ENCODE measurements around the gene SLC9A1.

Gene SLC9A1

DNA sequence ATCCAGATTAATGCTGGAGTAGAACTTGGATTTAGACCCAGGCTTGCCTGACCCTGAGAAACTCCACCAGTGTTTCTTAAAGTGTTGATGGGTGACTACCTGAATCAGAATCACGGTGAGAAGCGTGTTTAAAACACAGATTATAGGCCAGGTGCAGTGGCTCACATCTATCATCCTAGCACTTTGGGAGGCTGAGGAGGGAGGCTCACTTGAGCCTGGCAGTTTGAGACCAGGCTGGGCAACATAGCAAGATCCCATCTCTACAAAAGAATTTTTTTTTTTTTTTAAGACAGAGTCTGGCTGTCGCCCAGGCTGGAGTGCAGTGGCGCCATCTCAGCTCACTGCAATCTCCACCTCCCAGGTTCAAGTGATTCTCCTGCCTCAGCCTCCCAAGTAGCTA is 86.0 kb downstream of the SLC9A1 start:
- Histone ChIP-seq H3K4me1 (ENCODE audit: control insufficient read depth in 1 of 2, insufficient read depth in 2 of 2, low read length in 2 of 2) (peaks cover 13% of the 10 kb centered on the region in 2 donors), H3K4me3 (ENCODE audit: low read depth in 1 of 2, low read length in 2 of 2) (no peak overlapping the region), H3K9ac (ENCODE audit: low read depth in 1 of 2, low read length in 2 of 2) (no peak overlapping the region), H3K27ac (ENCODE audit: low read depth, low read length) (no peak overlapping the region), H3K27me3 (ENCODE audit: control insufficient read depth in 1 of 2, insufficient read depth in 2 of 2, low read length in 2 of 2) (no peaks in the 10 kb centered on the region), H3K36me3 (ENCODE audit: control insufficient read depth in 1 of 2, insufficient read depth in 2 of 2, low read length in 2 of 2) (no peaks in the 10 kb centered on the region), H3K9me3 (ENCODE audit: control insufficient read depth in 1 of 2, low read length in 2 of 2) (no peaks in the 10 kb centered on the region)

GRCh38 chr1:27065999-27066630 is 88.8 kb downstream of the SLC9A1 start:
- Histone ChIP-seq H3K27me3 (ENCODE audit: control insufficient read depth in 1 of 2, insufficient read depth in 2 of 2, low read length in 2 of 2) (no peaks in the 10 kb centered on the region), H3K27ac (ENCODE audit: low read depth, low read length) (no peak overlapping the region), H3K9ac (ENCODE audit: low read depth in 1 of 2, low read length in 2 of 2) (no peak overlapping the region), H3K4me3 (ENCODE audit: low read depth in 1 of 2, low read length in 2 of 2) (no peak overlapping the region), H3K9me3 (ENCODE audit: control insufficient read depth in 1 of 2, low read length in 2 of 2) (no peaks in the 10 kb centered on the region), H3K4me1 (ENCODE audit: control insufficient read depth in 1 of 2, insufficient read depth in 2 of 2, low read length in 2 of 2) (peaks cover 10 to 12% of the 10 kb centered on the region in 2 donors), H3K36me3 (ENCODE audit: control insufficient read depth in 1 of 2, insufficient read depth in 2 of 2, low read length in 2 of 2) (no peaks in the 10 kb centered on the region)

- Histone ChIP-seq H3K9me3 (ENCODE audit: control insufficient read depth in 1 of 2, low read length in 2 of 2) (no peaks in the 10 kb centered on the region), H3K4me1 (ENCODE audit: control insufficient read depth in 1 of 2, insufficient read depth in 2 of 2, low read length in 2 of 2) (peaks cover 14 to 18% of the 10 kb centered on the region in 2 donors), H3K27ac (ENCODE audit: low read depth, low read length) (no peak overlapping the region), H3K36me3 (ENCODE audit: control insufficient read depth in 1 of 2, insufficient read depth in 2 of 2, low read length in 2 of 2) (no peaks in the 10 kb centered on the region), H3K27me3 (ENCODE audit: control insufficient read depth in 1 of 2, insufficient read depth in 2 of 2, low read length in 2 of 2) (no peaks in the 10 kb centered on the region), H3K4me3 (ENCODE audit: low read depth in 1 of 2, low read length in 2 of 2) (no peak overlapping the region), H3K9ac (ENCODE audit: low read depth in 1 of 2, low read length in 2 of 2) (no peak overlapping the region)
These were observed 94.0 kb downstream of the SLC9A1 start for GRCh38 chr1:27060891-27061290.

DNA sequence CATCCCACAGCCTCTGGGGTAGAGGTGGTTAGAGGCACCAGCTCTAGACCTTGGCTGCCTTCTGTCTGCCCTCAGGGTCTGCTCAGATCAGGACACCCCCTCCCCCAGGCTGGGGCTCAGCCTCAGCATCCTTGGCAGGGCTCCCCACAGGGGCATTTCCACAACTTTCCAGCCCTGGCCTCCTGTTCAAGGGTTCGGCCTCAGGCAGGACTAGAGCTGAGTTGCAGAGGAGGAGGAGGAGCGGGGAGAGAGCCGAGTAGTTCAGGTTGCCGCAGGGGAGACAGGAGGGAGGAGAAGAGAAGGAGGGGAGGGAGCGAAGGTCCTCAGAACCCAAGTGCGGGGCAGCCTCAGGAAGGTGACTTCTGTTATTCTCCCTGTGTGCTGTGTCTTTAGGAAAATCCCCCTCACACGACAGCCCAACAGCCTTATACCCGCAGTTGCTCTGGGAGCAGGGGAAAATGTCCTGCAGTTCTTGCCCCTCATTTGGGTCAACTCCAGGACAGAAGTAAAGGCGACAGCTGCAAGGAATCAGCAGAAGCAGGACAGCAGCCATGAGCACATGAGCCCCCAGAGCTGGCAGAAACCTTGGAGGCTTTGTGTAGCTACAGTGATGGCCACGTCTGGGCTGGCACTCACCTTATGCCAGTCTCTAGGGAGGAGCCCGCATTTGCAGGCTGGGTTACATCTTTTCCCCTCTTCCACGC is 95.8 kb downstream of the SLC9A1 start:
- H3K36me3 ChIP-seq (ENCODE audit: control insufficient read depth in 1 of 2, insufficient read depth in 2 of 2, low read length in 2 of 2), result no peaks in the 10 kb centered on the region
- no peaks in the 10 kb centered on the region for H3K9me3 ChIP-seq (ENCODE audit: control insufficient read depth in 1 of 2, low read length in 2 of 2)
- H3K27me3 ChIP-seq (ENCODE audit: control insufficient read depth in 1 of 2, insufficient read depth in 2 of 2, low read length in 2 of 2), result no peaks in the 10 kb centered on the region
- peak overlapping the region; percentile 32 to 47 for H3K9ac ChIP-seq (ENCODE audit: low read depth in 1 of 2, low read length in 2 of 2)
- H3K4me3 ChIP-seq (ENCODE audit: low read depth in 1 of 2, low read length in 2 of 2), result peak overlapping the region; percentile 45 to 60
- no peak overlapping the region for H3K27ac ChIP-seq (ENCODE audit: low read depth, low read length)
- H3K4me1 ChIP-seq (ENCODE audit: control insufficient read depth in 1 of 2, insufficient read depth in 2 of 2, low read length in 2 of 2), result peaks cover 14 to 18% of the 10 kb centered on the region in 2 donors

DNA sequence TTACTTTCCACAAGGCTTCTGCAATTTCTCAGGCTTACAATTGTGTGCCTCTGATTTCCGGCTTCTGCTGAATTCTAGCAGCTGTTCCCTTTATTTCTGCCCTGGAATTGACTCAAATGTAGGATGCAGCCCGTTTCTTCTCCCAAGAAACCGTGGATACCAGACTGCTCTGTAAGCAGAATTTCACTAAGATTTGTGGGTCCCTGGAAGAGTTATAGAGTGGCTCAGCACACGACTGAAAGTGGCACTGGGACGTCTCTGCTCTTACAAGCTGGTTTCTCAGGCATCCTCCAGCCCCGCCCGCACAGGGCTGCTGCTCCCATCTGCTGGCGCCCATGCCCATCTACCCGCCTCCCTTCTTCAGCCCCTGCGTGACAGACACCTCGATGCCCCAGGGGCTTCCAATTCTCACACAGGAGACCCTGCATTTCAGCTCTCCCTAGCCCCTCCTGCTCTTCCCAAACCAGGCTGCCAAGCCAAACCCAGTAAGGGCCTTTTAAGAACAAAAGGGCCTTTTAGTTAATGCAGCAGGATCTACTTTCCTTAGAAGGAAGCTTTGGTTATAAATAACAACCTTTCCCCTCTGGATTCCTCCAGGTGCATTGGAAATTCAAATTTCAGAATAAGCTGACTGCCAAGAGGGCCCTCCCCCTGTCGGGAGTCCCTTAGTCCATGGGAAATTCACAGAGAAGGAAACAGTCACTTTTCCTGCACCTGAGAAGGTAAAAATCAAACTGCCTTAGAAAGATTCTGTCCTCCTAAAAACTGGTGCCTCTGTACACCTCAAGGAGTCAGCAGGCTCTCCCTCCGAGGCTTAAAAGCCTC is 96.9 kb downstream of the SLC9A1 start:
- no peaks in the 10 kb centered on the region for H3K36me3 ChIP-seq (ENCODE audit: control insufficient read depth in 1 of 2, insufficient read depth in 2 of 2, low read length in 2 of 2)
- H3K27me3 ChIP-seq (ENCODE audit: control insufficient read depth in 1 of 2, insufficient read depth in 2 of 2, low read length in 2 of 2), result no peaks in the 10 kb centered on the region
- no peaks in the 10 kb centered on the region for H3K9me3 ChIP-seq (ENCODE audit: control insufficient read depth in 1 of 2, low read length in 2 of 2)
- H3K27ac ChIP-seq (ENCODE audit: low read depth, low read length), result no peak overlapping the region
- H3K9ac ChIP-seq (ENCODE audit: low read depth in 1 of 2, low read length in 2 of 2), result peak overlapping the region in 1 of 2 donors; percentile 20
- H3K4me1 ChIP-seq (ENCODE audit: control insufficient read depth in 1 of 2, insufficient read depth in 2 of 2, low read length in 2 of 2), result peaks cover 14 to 18% of the 10 kb centered on the region in 2 donors
- peak overlapping the region; percentile 45 to 60 for H3K4me3 ChIP-seq (ENCODE audit: low read depth in 1 of 2, low read length in 2 of 2)

GRCh38 chr1:27057389-27057788 is 97.5 kb downstream of the SLC9A1 start:
- Histone ChIP-seq H3K36me3 (ENCODE audit: control insufficient read depth in 1 of 2, insufficient read depth in 2 of 2, low read length in 2 of 2) (no peaks in the 10 kb centered on the region), H3K4me1 (ENCODE audit: control insufficient read depth in 1 of 2, insufficient read depth in 2 of 2, low read length in 2 of 2) (peaks cover 14 to 18% of the 10 kb centered on the region in 2 donors), H3K27me3 (ENCODE audit: control insufficient read depth in 1 of 2, insufficient read depth in 2 of 2, low read length in 2 of 2) (no peaks in the 10 kb centered on the region), H3K4me3 (ENCODE audit: low read depth in 1 of 2, low read length in 2 of 2) (peak overlapping the region in 1 of 2 donors; percentile 1), H3K27ac (ENCODE audit: low read depth, low read length) (no peak overlapping the region), H3K9me3 (ENCODE audit: control insufficient read depth in 1 of 2, low read length in 2 of 2) (no peaks in the 10 kb centered on the region), H3K9ac (ENCODE audit: low read depth in 1 of 2, low read length in 2 of 2) (peak overlapping the region in 1 of 2 donors; percentile 20)

DNA sequence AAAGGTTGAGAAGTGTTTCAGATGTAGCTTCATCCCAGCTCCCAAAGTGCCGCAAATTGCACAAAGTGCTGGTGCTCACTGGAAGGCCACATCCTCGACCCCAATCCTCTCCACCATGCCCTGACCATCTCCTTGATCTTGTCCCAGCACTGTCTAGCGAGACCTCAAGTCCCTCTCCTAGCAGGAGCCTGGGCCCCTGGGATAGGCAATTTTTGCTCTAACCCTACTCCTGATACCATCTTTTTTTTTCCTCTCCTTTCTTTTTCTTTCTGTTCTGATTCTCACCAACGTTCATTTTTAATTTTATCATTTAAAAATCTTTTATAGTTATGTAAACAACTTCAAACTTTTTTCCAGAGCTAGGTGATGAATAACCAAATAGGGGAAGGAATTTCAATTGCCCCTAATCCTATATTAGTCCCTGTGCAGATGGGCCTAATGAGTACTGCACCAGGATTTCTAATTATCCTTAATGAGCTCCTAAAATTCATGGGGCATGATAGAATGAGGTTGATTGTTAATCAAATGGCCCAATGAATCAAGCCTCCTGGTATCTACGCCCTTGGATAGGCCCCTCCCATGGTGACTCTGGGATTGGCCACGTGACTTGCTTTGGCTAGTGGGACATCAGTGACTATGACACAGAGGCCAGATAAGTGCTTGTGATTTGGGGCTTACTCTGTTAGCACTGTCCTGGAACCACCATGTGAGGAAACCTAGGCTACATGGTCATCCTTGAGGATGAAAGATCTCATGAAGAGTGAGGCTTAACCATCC is 100.8 kb downstream of the SLC9A1 start:
- no peak overlapping the region for H3K27ac ChIP-seq (ENCODE audit: low read depth, low read length)
- peaks cover 11 to 15% of the 10 kb centered on the region in 2 donors for H3K4me1 ChIP-seq (ENCODE audit: control insufficient read depth in 1 of 2, insufficient read depth in 2 of 2, low read length in 2 of 2)
- H3K9ac ChIP-seq (ENCODE audit: low read depth in 1 of 2, low read length in 2 of 2), result no peak overlapping the region
- no peaks in the 10 kb centered on the region for H3K9me3 ChIP-seq (ENCODE audit: control insufficient read depth in 1 of 2, low read length in 2 of 2)
- H3K36me3 ChIP-seq (ENCODE audit: control insufficient read depth in 1 of 2, insufficient read depth in 2 of 2, low read length in 2 of 2), result no peaks in the 10 kb centered on the region
- no peak overlapping the region for H3K4me3 ChIP-seq (ENCODE audit: low read depth in 1 of 2, low read length in 2 of 2)
- H3K27me3 ChIP-seq (ENCODE audit: control insufficient read depth in 1 of 2, insufficient read depth in 2 of 2, low read length in 2 of 2), result no peaks in the 10 kb centered on the region

DNA sequence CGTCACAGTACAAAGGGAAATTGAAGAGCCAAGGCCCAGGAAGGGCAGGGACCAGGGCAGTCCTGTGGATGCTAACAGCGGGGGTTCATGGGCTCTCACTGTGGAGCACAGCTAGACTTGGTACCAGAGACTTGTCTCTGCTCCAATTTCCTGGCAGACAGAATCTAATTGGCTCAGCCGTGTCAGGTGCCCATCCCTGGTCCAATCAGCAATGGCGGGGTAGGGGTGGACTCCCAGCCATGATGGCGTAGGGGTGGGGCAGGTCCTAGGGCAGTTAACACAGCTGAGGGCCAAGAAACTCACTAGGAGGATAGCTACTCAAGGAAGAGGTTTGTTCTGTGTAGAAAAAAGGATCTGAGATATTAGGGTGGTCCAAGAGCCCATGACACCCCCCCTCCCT is 102.4 kb downstream of the SLC9A1 start:
- no peak overlapping the region for H3K9ac ChIP-seq (ENCODE audit: low read depth in 1 of 2, low read length in 2 of 2)
- H3K4me1 ChIP-seq (ENCODE audit: control insufficient read depth in 1 of 2, insufficient read depth in 2 of 2, low read length in 2 of 2), result peaks cover 0 to 4% of the 10 kb centered on the region in 2 donors
- no peaks in the 10 kb centered on the region for H3K9me3 ChIP-seq (ENCODE audit: control insufficient read depth in 1 of 2, low read length in 2 of 2)
- no peak overlapping the region for H3K27ac ChIP-seq (ENCODE audit: low read depth, low read length)
- H3K4me3 ChIP-seq (ENCODE audit: low read depth in 1 of 2, low read length in 2 of 2), result no peak overlapping the region
- H3K27me3 ChIP-seq (ENCODE audit: control insufficient read depth in 1 of 2, insufficient read depth in 2 of 2, low read length in 2 of 2), result no peaks in the 10 kb centered on the region
- H3K36me3 ChIP-seq (ENCODE audit: control insufficient read depth in 1 of 2, insufficient read depth in 2 of 2, low read length in 2 of 2), result no peaks in the 10 kb centered on the region

DNA sequence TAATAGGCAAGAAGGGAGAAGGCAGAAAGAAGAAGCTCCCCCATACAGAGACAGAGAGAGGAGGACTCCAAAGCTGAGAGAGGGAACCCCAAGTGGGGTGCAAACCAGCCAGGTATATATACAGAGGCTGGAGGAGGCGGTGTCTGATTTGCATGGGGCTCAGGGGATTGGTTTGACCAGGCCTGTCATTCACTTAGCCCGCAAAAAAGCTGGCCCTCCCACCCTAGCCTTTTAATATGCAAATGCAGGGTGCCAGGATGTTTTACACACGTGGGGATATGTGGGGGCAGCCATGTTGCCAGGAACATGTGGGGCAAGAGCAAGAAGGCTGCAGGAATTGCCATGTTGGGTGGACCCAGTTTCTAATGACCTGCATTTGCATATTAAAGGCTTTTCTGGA is 105.3 kb downstream of the SLC9A1 start:
- H3K4me3 ChIP-seq (ENCODE audit: low read depth in 1 of 2, low read length in 2 of 2), result no peak overlapping the region
- no peaks in the 10 kb centered on the region for H3K9me3 ChIP-seq (ENCODE audit: control insufficient read depth in 1 of 2, low read length in 2 of 2)
- no peak overlapping the region for H3K9ac ChIP-seq (ENCODE audit: low read depth in 1 of 2, low read length in 2 of 2)
- peaks cover 5 to 9% of the 10 kb centered on the region in 2 donors for H3K4me1 ChIP-seq (ENCODE audit: control insufficient read depth in 1 of 2, insufficient read depth in 2 of 2, low read length in 2 of 2)
- no peaks in the 10 kb centered on the region for H3K36me3 ChIP-seq (ENCODE audit: control insufficient read depth in 1 of 2, insufficient read depth in 2 of 2, low read length in 2 of 2)
- no peak overlapping the region for H3K27ac ChIP-seq (ENCODE audit: low read depth, low read length)
- no peaks in the 10 kb centered on the region for H3K27me3 ChIP-seq (ENCODE audit: control insufficient read depth in 1 of 2, insufficient read depth in 2 of 2, low read length in 2 of 2)
